GM06990 (cell line): Measurements from ENCODE around the gene SEMA6A.
A peak's percentile ranks its signal among the peaks of the same experiment; 100 is the strongest.

Experiments
- DNase-seq: peaks from one replicate; pipeline ENCODE4 v3.0.0-alpha.2; 2011; ENCODE audit not compliant: insufficient read length; ENCODE audit errors: extremely low read depth
- H3K27me3 ChIP-seq: replicated peaks from 2 replicates; pipeline ENCODE4 v1.6.0; 2011; ENCODE audit warnings: low read length; ENCODE audit not compliant: control insufficient read depth, insufficient read depth
- H3K36me3 ChIP-seq: 2 replicates; pipeline ENCODE4 v1.5.1; 2011; ENCODE audit warnings: low read length; ENCODE audit not compliant: control insufficient read depth, insufficient read depth
- H3K4me3 ChIP-seq: replicated peaks from 2 replicates; pipeline ENCODE4 v1.5.1; 2011; ENCODE audit warnings: low read depth, mild to moderate bottlenecking, control low read depth, low read length
- CTCF ChIP-seq: IDR thresholded peaks from 2 replicates; pipeline ENCODE4 v1.5.1; 2011; ENCODE audit warnings: low read length, control low read depth, mild to moderate bottlenecking, inconsistent platforms; ENCODE audit not compliant: insufficient read depth, poor library complexity, severe bottlenecking

Gene SEMA6A

GRCh38 chr5:116576053-116576713, 1.6 kb upstream of the SEMA6A start:
- DNase-seq: peak; percentile 82
- H3K36me3 ChIP-seq: no peaks in the 10 kb centered on the region
- H3K27me3 ChIP-seq: peaks cover 10% of the 10 kb centered on the region
- H3K4me3 ChIP-seq: peak overlapping the region; percentile 60
- peak; percentile 96 for TF ChIP-seq CTCF

GRCh38 chr5:116575326-116576052, 866 bp upstream of the SEMA6A start:
- H3K36me3 ChIP-seq: no peaks in the 10 kb centered on the region
- DNase-seq: peak; percentile 51
- TF ChIP-seq CTCF: no peak
- peaks cover 10% of the 10 kb centered on the region for H3K27me3 ChIP-seq
- peak overlapping the region; percentile 59 for H3K4me3 ChIP-seq

GRCh38 chr5:116573702-116574366, 789 bp downstream of the SEMA6A start:
- DNase-seq: peak; percentile 37
- no peak for TF ChIP-seq CTCF
- Histone ChIP-seq H3K27me3 (peaks cover 10% of the 10 kb centered on the region), H3K36me3 (no peaks in the 10 kb centered on the region), H3K4me3 (peak overlapping the region; percentile 59)

GRCh38 chr5:116573279-116573701, 1.3 kb downstream of the SEMA6A start:
- DNase-seq: peak; percentile 29
- H3K4me3 ChIP-seq: peak overlapping the region; percentile 59
- no peak for TF ChIP-seq CTCF

GRCh38 chr5:116572350-116573278, 2.0 kb downstream of the SEMA6A start:
- no peak for TF ChIP-seq CTCF
- peak; percentile 17 for DNase-seq
- H3K27me3 ChIP-seq: peaks cover 10% of the 10 kb centered on the region
- H3K4me3 ChIP-seq: peak overlapping the region; percentile 7; the same call in 1 of the 2 replicates
- H3K36me3 ChIP-seq: no peaks in the 10 kb centered on the region

More at GRCh38 chr5:116573279-116573701, 1.3 kb downstream of the SEMA6A start:
- H3K36me3 ChIP-seq: no peaks in the 10 kb centered on the region
- H3K27me3 ChIP-seq: peaks cover 10% of the 10 kb centered on the region
